HG02981 (cell line): ENCODE results near the gene PRM2.

Experiments used
- ATAC-seq: cut with Tn5 transposase; IDR thresholded peaks from one replicate; pipeline ENCODE4 v1.9.1; 2021; ENCODE audit warnings: mild to moderate bottlenecking, moderate library complexity; ENCODE audit not compliant: unreplicated experiment

The PRM2 gene, protein sequence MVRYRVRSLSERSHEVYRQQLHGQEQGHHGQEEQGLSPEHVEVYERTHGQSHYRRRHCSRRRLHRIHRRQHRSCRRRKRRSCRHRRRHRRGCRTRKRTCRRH

DNA sequence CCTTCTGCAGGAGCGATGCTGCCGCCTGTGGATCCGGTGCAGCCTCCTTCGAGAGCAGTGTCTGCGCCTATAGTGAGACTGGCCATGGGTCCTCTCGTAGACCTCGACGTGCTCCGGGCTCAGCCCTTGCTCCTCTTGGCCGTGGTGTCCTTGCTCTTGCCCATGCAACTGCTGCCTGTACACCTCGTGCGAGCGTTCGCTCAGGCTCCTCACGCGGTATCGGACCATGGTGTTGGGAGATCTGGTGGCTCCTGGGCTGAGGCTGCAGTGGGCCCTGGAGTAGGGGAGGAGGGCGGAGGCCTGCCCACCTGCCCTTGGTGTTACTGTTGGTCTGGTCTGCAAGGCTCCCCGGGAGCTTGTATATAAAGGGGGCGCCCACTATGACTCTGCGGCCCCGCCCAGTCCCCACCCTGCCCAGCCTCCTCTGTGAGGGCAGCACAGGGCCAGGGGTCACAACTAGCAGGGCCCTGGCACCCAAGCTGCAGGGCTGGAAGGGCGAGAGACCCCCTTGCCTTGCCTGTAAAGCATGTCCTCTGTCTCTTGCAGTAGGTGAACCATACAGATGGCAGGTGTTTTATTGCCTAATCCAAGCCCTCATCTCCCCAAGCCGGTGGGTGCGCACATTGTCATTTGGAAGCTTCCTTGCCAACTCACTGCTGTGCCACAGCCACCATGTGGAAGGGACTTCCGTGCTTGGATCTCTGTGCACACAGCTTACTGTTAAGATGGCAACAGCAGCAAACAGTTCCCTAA is at the start of gene PRM2:
TSS of gene PRM2 (minus strand) at position 338 of the 753 bp plus-strand sequence. CDS start at position 228, 110 bp downstream.
- ATAC-seq: no peak

DNA sequence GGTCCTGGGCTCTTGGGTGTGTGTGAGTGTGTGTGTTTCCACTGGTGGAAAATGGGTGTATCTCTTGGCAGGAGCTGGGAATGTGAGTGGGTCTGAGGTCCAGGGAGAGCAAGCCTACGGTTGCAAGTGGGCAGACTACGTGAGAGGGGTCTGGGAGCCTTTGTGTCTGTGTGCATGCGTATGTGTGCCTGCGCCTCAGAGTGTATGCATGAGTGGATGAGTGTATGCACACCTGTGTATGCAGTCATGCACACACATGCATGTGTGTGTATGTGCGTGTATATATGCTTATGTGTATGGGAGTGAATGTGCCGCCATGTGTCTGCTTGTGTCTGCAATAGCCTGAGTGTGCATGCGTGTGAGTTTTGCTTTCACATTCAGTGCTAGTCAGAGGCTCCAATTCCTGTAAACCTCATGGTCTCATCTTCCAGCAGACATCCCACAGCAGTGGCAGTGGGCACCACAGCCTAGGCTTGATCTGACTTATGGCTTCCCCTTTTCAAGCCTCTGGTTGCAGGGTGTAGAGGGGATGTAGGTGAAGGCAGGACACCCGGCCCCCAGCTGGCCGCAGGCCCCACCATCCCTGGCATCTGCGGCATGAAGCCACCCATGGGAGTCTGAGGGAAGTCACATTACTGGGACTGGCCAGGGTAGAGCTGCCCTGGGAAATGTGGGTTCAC is 49.3 kb upstream of the PRM2 start:
- no peak for ATAC-seq

DNA sequence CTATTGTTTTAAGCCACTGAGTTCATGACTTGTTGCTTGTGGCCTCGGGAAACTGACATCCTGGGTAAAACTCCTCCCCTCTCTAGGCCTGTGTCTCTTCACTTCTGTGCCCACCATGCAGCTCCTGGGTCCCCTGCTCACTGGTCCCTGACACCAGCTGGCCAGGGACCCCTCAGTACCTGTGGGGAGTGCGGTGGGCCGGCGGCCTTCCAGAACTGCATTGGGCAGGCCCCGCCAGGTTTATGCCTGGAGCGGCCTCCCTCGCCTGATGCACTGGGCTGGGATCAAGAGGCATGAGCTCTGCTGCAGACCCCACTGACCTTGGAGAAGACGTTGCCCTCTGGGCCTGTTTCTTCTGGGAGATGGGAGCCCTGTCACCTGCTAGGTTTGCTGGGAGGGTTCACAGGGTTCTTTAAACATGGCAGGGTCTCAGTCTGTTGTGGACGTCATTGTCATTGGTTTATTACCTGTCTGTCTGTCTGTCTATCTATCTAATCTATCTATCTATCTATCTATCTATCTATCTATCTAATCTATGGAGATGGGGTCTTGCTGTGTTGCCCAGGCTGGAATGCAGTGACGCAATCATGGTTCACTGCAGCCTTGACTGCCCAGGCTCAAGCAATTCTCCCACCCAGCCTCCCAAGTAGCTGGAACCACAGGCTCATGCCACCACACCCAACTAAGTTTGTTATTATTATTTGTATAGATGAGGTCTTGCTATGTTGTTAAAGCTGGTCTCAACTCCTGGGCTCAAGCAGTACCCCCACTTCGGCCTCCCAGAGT is 47.5 kb upstream of the PRM2 start:
- no peak for ATAC-seq

DNA sequence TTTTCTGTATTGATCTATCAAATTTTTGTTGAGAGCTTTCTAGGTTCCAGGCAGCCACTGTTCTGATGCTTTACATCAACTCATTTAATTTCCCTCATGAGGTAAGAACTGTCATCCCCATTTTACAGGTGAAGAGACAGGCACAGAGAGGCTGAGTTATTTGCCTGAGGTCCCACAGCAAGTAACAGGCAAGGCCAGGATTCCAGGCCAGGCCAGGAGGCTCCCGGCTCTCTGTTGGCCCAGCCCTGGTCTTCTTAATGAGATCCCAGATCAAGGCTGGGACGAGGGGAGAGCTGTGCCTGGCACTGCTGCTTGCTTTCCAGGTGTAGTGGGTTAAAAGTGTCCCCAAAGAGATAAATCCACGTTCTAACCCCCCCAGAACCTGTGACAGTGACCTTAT is 46.5 kb upstream of the PRM2 start:
- no peak for ATAC-seq

DNA sequence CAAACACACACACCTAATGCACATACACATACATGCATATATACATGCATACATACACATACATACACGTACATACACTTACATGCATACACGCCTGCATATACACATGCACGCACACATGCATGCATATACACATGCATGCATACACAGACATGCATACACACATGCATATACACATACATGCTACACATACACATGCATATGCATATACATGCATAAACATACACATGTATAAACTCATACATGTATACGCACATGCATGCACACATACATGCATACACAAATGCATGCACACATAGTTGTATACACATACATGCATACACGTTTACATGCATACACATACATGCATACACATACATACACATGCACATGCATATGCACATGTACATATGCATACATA is 45.4 kb upstream of the PRM2 start:
- ATAC-seq: no peak

DNA sequence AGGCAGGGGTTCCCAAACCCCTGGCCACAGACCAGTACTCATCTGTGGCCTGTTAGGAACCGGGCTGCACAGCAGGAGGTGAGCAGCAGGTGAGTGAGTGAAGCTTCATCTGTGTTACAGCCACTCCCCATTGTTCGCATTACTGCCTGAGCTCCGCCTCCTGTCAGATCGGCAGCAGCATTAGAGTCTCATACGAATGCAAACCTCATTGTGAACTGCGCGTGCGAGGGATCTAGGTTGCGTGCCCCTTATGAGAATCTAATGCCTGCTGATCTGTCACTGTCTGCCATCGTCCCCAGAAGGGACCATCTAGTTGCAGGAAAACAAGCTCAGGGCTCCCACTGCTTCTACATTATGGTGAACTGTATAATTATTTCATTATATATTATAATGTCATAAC is 43.9 kb upstream of the PRM2 start:
- ATAC-seq: no peak

DNA sequence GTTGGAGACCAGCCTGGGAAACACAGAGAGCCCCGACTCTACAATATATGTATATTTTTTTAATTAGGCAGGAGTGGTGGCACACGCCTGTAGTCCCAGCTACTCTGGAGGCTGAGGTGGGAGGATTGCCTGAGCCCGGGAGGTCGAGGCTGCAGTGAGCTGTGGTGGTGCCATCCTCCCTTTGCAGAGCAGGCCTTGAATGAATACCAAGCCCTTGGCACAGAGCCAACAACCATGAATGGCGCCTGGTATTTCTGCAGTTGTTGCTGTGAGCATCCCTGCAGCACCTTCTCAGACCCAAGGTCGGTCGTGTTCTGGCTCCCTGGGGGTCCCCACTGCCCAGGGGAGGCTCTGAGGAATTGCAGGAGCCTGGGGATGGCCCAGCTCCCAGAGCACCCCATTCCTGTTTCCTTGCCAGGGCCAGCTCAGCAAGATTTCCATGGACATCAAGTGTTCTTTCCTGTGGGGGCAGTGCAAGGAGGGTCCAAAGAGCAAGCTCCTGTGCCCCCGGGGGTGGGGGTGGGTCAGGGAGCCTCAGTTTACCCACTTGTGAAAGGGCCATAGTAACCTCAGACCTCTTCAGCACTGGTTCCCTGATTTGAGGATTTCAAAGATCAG is 43.4 kb upstream of the PRM2 start:
- ATAC-seq: no peak

DNA sequence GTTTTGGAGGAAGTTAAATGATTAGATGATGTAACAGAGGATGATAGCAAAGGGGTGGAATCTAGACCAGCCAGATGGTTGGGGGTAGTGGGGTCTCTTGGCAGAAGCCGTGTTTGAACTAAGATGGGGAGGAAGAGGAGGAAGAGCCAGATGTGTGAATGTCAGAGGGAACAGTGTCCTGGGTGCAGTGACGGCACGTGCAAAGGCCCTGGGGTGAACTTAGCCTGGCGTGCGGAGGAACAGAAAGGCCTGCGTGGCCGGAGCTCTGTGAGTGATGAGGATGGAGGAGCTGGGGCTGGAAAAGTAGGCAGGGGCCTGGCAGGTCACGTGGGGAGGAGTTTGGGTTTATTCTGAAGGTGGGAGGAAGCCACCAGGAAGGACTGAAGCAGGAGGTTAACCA is 42.5 kb upstream of the PRM2 start:
- no peak for ATAC-seq

DNA sequence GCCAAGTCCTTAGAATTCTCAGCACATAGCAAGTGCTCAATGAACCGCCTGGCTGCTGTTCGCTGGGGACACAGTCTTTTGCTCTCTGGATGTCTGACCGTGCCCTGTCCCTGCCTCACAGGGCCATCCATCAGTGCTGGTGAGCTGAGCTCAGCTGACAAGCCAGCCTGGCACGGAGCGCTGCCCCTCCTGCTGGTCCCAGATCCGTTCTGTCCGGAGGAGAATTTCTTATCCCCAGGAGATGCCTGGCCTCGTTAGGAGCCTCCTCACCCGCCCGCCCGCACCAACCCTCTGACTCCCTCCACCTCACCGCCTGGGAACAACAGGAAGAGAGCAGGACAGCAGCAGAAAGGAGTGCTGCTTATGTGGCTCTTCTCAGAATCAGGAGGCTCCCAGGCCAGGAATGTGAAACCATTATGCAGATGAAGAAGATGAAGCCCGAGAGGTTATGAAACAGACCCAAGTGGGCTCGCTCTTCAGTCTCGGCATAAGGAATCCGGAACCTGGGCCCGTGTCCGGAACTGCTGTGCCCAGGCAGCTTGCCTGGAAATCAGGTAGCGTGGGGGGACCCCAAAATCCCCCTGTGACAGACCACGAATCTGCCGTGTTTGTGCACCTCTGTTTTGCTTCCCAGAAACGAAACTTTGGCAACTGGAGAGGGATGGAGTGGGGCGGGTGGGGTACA is 40.2 kb upstream of the PRM2 start:
- no peak for ATAC-seq

DNA sequence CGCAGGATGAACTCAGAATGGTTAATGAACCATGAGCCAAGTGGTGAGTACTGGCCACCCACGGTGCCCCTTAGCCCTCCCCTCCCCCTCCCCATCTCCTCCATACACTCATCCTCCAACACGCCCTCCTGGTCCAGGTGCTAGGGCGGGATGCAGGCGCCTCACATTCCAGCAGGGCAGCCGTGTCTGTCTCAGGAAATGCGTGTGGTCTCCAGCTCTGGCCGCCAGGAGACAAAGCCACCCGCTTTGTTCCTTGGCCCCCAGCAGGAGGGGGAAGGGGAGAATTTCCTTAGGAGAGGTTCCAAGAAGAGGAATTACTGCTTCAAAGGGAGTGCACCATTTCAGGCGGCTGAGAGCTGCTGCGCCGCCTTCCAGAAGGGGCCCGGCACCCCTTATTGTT is 39.2 kb upstream of the PRM2 start:
- no peak for ATAC-seq

DNA sequence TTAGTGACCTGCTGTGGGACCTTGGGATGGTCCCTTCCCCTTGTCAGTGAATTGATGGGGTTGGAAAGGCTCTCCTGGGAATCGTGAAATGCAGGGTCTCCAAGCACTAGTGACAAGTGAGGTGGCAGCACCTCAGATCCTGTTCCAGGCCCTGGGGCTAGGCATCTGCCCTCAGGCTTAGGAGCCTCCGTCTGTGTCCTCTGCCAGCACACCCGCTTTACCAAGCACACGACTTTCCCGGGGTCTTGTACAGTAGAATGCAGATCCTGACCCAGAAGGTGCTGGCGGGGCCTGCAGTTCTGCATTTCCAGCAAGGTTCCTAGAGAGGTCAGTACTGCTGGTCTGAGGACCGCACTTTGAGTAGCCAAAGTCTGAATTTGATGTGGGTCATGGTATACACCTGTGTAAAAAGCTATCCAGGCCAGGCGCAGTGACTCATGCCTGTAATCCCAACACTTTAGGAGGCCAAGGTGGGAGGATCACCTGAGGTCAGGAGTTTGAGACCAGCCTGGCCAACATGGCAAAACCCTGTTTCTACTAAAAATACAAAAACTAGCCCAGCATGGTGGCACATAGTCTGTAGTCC is 38.1 kb upstream of the PRM2 start:
- ATAC-seq: no peak

DNA sequence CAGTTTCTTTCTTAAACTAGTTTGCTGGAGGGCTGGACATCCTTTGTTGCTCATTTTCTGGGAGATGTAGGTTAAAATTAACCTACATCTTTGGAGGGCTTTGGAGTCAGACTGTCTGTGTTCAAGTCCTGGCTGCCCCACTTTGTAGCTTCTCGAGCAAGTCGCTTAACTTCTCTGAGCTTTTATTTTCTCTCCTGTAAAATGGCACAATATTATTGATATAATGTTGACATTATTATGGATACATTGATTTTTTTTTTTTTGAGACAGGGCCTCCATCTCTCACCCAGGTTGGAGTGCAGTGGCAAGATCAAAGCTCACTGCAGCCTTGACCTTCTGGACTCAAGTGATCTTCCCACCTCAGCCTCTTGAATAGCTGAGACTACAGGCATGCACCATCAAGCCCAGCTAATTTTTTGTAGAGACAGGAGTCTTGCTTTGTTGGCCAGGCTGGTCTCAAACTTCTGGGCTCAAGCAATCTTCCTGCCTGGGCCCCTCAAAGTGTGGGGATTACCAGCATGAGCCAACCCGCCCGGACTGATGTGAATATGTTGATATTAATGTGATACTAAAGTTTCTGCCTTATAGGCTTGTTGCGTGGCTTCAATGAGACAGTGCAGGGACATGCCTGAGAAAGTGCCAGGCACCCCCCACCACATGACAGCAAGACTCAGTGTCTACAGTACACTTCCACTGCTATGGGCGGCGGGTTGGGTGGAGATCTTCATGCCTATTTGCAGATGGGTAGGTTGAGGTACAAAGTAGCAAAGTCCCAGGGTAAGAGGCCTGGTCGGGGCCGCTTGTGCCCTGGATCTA is 37.4 kb upstream of the PRM2 start:
- no peak for ATAC-seq

DNA sequence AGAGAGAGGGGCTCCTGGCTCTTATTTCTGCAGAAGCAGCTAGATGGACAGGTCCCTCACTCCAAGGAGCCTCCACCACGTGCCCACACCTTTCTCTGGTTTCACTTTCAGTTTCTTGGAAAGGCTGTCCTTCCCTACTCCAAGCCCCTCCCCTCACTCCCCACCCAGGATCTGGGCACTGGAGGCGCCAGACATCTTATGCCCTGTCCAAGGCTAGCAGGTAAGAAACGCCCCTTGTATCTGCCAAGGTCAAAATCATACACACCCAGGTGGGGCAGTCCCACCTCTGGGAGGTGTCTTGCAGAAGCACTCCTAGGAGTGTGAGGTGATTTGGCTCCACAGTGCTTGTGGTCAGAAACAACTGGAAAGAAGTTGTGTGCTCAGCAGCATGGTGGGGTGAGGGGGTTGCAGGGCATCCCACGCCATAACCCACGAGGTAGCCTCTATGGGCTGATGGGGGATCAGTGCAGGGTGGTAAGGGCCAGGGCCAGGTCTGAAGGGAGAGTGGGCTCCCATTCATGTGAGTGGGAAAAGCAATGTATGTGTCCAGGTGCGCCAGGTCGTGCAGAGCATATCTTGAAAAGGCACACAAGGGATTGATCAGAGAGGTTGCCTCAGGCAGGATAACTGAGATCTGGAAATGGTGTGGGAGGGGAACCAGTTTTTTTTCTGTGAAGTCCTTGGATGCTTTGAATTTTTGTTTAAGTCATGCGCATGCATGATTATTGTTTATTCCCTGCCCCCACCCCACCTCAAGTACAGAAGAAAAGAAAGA is 36.6 kb upstream of the PRM2 start:
- ATAC-seq: no peak

DNA sequence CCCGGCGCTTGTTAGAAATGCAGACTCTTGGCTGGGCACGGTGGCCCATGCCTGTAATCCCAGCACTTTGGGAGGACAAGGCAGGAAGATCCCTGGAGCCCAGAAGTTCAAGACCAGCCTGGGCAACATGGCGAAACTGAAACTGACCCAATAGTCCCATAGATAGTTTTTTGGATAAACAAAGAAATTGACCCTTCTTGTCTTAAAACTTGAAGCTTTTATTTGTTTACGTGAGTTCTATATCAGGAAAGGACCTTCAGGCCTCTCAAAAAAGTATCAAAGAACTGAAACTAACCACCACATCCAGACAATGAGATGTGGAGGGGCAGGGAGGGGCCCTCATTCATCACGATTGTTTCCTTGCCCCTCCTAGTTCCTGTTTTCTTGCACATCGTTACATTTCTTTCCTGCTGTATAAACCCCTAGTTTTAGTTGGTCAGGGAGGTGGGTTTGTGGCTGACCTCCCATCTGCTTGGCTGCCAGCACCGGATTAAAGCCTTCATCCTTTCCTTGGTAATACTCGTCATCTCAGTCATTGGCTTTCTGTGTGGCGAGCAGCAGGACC is 34.8 kb upstream of the PRM2 start:
- peak; percentile 41 for ATAC-seq

DNA sequence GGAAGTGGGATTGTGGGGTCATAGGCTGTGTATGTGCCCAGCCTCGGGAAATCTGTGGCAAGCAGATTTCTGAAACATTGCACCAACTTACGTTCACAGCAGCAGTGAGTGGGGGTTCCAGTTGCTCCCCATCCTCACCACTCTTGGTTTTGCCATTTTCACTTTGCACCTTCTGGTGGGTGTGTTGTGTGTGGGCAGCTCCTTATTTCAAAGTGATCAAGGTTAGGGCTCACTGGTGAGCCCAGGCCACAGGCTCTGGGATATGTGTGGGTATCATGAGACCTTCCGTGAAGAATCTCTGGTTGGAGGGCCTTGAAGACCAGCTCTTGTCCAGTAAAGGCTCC is 34.3 kb upstream of the PRM2 start:
- ATAC-seq: no peak

DNA sequence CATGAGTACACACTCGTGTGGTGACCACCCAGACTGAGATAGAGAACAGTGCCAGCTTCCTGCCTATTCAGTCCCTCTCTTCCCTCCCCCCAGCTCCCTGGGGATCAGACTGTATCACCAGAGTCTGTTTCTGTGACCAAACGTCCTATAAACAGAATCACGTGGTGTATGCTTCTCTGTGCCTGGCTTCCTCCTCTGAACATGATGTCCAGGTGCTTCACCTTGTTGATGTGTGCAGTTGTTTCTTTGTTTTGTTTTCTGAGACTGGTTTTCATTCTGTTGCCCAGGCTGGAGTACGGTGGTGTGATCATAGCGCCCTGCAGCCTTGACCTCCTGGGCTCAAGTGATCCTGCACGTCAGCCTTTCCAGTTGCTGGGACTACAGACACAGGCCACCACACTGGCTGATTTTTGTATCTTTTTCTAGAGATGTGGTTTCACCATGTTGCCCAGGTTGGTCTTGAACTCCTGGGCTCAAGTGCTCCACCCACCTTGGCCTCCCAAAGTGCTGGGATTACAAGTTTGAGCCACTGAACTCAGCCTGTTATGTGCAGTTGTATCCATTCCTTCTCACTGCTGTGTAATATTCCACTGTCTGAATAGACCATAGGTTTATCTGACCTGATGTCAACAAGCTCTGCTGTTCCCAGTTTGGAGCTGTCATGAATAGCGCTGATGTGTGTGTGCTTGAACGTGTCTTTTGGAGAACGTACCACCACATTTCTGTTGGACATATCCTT is 33.8 kb upstream of the PRM2 start:
- peak; percentile 37 for ATAC-seq

DNA sequence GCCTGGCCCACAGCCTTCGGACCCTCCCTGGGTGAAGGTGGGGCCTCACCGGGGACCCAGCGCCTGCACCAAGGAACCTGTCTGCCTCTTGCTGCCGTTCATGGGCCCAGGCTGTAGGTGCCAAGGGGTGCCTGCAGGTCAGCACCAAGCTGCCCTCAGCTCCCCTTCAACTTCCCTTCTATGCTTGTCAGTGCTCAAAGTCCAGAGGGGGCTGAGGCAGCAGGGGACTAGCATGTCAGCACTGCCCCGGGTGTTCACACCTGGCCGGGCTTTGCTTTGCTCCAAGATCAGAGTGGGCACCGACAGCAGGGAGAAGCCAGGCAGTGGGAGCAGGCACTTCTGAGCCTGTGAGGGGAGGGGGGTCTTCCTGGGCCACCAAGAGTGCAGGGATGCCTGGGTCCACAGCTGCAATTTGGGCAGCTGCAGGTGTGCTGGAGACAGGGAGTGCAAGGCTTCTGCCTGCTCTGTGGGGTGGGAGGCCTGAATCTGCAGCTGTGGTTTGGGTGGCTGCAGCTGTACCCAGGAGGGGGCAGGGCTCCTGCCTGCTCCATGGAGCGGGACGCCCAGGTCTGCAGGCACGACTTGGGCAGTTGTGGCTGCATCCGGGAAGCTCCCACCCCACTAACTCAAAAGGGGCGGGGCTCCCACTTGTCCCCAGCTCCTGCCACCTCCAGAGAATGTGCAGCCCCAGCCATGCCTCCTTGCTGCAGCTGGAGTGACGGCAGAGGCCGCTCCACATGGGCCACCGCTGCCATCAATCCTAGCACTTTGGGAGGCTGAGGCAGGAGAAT is 32.4 kb upstream of the PRM2 start:
- no peak for ATAC-seq
